SH-SY5Y (cell line): ENCODE measurements around the gene ADAM19.

Experiments
- GATA2 ChIP-seq: IDR thresholded peaks from 2 replicates; pipeline ENCODE4 v1.6.1; 2011; ENCODE audit warnings: mild to moderate bottlenecking, low read depth, low read length
- GATA3 ChIP-seq: IDR thresholded peaks from 2 replicates; pipeline ENCODE4 v1.6.1; 2011; ENCODE audit warnings: low read depth, mild to moderate bottlenecking, low read length, moderate library complexity

The ADAM19 gene

GRCh38 chr5:157533011-157533481, 42.5 kb downstream of the ADAM19 start:
- TF ChIP-seq GATA2 (no peak), GATA3 (no peak)

- no peak for TF ChIP-seq GATA3
- TF ChIP-seq GATA2: no peak
Measured at GRCh38 chr5:157532022-157532421, 43.6 kb downstream of the ADAM19 start.

- no peak for TF ChIP-seq GATA3
- no peak for TF ChIP-seq GATA2
Measured at GRCh38 chr5:157530226-157530972, 45.2 kb downstream of the ADAM19 start.

GRCh38 chr5:157529002-157529401, 46.6 kb downstream of the ADAM19 start:
- no peak for TF ChIP-seq GATA3
- TF ChIP-seq GATA2: no peak

GRCh38 chr5:157528036-157528632, 47.4 kb downstream of the ADAM19 start:
- TF ChIP-seq GATA3: no peak
- no peak for TF ChIP-seq GATA2

GRCh38 chr5:157524887-157525286, 50.7 kb downstream of the ADAM19 start:
- TF ChIP-seq GATA3 (no peak), GATA2 (no peak)

GRCh38 chr5:157523976-157524375, 51.6 kb downstream of the ADAM19 start:
- TF ChIP-seq GATA2 (no peak), GATA3 (no peak)

GRCh38 chr5:157521704-157522029, 53.9 kb downstream of the ADAM19 start:
- TF ChIP-seq GATA2 (no peak), GATA3 (no peak)

- TF ChIP-seq GATA3 (no peak), GATA2 (no peak)
Measured at GRCh38 chr5:157520911-157521703, 54.5 kb downstream of the ADAM19 start.

GRCh38 chr5:157519579-157520253, 55.9 kb downstream of the ADAM19 start:
- TF ChIP-seq GATA2: no peak
- TF ChIP-seq GATA3: no peak

GRCh38 chr5:157518963-157519362, 56.6 kb downstream of the ADAM19 start:
- TF ChIP-seq GATA3 (no peak), GATA2 (no peak)

GRCh38 chr5:157516626-157517325, 58.8 kb downstream of the ADAM19 start:
- TF ChIP-seq GATA2 (no peak), GATA3 (no peak)

GRCh38 chr5:157516006-157516405, 59.6 kb downstream of the ADAM19 start:
- TF ChIP-seq GATA3 (no peak), GATA2 (no peak)
